ENCODE results near the gene ATG16L2.

The ATG16L2 gene

DNA sequence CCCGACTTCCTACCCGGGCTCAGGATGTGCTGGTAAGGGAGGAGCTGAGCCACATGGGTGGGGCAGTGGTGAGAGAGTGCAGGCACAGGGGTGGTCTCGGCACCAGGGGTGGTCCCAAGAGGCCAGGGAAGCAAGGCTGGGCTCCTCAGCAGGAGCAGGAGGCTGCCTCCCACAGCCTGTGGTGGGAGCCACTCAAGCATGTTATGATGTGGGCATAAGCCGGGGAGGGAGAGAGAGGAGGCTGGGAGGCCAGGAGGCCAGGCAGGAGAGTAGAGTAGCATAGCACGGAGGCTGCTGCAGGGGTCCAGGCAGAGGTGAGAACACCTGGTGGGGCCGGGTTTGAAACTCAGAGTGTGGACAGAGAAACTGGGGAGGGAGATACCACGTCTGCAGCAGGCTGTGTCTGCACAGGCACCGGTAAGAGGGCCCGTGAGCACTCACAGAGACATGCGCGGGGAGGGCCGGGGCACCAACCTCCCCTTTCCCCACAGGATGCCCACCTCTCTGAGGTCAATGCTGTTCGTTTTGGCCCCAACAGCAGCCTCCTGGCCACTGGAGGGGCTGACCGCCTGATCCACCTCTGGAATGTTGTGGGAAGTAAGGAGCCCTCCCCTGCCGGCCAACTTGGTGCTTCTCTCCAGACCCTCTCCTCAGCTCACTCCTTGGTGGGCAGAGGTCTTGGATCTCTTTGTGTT, 10.7 kb downstream of the ATG16L2 start:
- ATAC-seq, result no peak
- no peak for TF ChIP-seq ESRRG (CRISPR knock-in tag; IDR thresholded peaks at IDR 0.05)
- no peak for TF ChIP-seq PPARA (CRISPR knock-in tag; IDR thresholded peaks at IDR 0.05; ENCODE audit: borderline replicate concordance)
- no peak for TF ChIP-seq ZNF565 (CRISPR knock-in tag; conservative IDR thresholded peaks at IDR 0.05; ENCODE audit: low read depth)
- no peak for TF ChIP-seq CREB5 (CRISPR knock-in tag; IDR thresholded peaks at IDR 0.05; ENCODE audit: low read depth)
- no peak for TF ChIP-seq TCF4 (CRISPR knock-in tag; IDR thresholded peaks at IDR 0.05; ENCODE audit: borderline replicate concordance)

DNA sequence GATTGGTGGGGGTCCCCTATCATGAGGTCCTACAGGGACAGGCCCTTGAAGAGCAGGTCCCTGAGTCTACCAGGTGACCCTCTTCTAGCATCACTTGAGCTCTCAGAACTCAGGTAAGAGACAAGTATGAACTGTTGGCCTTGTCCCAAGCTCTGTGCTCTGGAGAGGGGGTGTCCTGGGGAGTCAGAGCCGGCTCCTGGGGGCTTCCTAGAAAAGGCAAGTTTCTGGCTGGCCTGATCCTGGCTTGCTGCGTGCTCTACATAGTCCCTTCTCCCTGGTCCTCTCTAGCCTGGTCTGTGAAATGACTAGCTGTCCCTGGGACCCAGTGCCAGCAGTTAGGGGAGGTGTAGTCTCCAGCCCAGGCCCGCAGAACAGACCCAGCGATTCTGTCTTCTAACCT, 11.4 kb downstream of the ATG16L2 start:
- ATAC-seq, result no peak
- TF ChIP-seq ISL1 (CRISPR knock-in tag; IDR thresholded peaks at IDR 0.05) (no peak), RARB (CRISPR knock-in tag; IDR thresholded peaks at IDR 0.05) (no peak), OSR1 (CRISPR knock-in tag; IDR thresholded peaks at IDR 0.05) (no peak), ZC3H10 (CRISPR knock-in tag; IDR thresholded peaks at IDR 0.05) (no peak), TOX (CRISPR knock-in tag; IDR thresholded peaks at IDR 0.05; ENCODE audit: borderline replicate concordance) (no peak), ZNF70 (CRISPR knock-in tag; IDR thresholded peaks at IDR 0.05) (no peak), ZFP30 (CRISPR knock-in tag; IDR thresholded peaks at IDR 0.05) (no peak), SNAI2 (CRISPR knock-in tag; IDR thresholded peaks at IDR 0.05) (no peak), ZNF565 (CRISPR knock-in tag; conservative IDR thresholded peaks at IDR 0.05; ENCODE audit: low read depth) (no peak), ZNF8 (CRISPR knock-in tag; IDR thresholded peaks at IDR 0.05) (no peak)
- TF ChIP-seq, protein P1, sequence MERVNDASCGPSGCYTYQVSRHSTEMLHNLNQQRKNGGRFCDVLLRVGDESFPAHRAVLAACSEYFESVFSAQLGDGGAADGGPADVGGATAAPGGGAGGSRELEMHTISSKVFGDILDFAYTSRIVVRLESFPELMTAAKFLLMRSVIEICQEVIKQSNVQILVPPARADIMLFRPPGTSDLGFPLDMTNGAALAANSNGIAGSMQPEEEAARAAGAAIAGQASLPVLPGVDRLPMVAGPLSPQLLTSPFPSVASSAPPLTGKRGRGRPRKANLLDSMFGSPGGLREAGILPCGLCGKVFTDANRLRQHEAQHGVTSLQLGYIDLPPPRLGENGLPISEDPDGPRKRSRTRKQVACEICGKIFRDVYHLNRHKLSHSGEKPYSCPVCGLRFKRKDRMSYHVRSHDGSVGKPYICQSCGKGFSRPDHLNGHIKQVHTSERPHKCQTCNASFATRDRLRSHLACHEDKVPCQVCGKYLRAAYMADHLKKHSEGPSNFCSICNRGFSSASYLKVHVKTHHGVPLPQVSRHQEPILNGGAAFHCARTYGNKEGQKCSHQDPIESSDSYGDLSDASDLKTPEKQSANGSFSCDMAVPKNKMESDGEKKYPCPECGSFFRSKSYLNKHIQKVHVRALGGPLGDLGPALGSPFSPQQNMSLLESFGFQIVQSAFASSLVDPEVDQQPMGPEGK (CRISPR knock-in tag; IDR thresholded peaks at IDR 0.05; ENCODE audit: borderline replicate concordance), result no peak

DNA sequence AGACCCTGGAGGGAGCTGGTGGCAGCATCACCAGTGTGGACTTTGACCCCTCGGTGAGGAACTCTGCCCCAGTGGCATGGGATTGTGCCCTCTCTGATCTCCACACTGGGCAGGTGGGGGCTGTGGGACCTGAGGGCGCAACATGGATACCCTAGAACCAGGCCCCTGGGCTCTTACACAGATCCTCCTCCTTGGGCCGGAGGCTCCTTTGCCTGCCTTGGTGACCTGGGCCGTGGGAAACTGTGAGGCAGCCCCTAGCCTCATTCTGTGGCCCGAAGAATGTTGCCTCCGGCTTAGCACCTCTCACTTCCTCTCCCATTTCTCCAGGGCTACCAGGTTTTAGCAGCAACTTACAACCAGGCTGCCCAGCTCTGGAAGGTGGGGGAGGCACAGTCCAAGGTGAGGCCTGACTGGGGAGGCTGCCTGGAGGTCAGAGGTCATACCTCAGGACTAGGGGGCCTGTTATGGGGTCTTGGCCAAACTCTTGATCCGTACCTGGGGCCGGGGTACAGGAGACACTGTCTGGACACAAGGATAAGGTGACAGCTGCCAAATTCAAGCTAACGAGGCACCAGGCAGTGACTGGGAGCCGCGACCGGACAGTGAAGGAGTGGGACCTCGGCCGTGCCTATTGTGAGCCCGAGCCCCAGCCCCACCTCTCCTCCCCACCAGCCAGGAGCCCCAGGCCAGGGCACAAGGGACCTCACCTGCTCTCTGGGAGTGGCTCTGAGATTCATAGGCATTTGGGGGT, 12.2 kb downstream of the ATG16L2 start:
- no peak for ATAC-seq
- TF ChIP-seq, protein P1 (CRISPR knock-in tag; IDR thresholded peaks at IDR 0.05; ENCODE audit: borderline replicate concordance), result no peak
- TF ChIP-seq ZC3H10 (CRISPR knock-in tag; IDR thresholded peaks at IDR 0.05), result no peak
- no peak for TF ChIP-seq ZNF70 (CRISPR knock-in tag; IDR thresholded peaks at IDR 0.05)
- TF ChIP-seq PPARA (CRISPR knock-in tag; IDR thresholded peaks at IDR 0.05; ENCODE audit: borderline replicate concordance), result no peak
- TF ChIP-seq ARNTL (CRISPR knock-in tag; IDR thresholded peaks at IDR 0.05; ENCODE audit: borderline replicate concordance, low read depth), result no peak
- no peak for TF ChIP-seq TCF4 (CRISPR knock-in tag; IDR thresholded peaks at IDR 0.05; ENCODE audit: borderline replicate concordance)
- TF ChIP-seq, protein P2, sequence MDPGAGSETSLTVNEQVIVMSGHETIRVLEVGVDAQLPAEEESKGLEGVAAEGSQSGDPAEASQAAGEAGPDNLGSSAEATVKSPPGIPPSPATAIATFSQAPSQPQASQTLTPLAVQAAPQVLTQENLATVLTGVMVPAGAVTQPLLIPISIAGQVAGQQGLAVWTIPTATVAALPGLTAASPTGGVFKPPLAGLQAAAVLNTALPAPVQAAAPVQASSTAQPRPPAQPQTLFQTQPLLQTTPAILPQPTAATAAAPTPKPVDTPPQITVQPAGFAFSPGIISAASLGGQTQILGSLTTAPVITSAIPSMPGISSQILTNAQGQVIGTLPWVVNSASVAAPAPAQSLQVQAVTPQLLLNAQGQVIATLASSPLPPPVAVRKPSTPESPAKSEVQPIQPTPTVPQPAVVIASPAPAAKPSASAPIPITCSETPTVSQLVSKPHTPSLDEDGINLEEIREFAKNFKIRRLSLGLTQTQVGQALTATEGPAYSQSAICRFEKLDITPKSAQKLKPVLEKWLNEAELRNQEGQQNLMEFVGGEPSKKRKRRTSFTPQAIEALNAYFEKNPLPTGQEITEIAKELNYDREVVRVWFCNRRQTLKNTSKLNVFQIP (CRISPR knock-in tag; IDR thresholded peaks at IDR 0.05; ENCODE audit: borderline replicate concordance, low read depth), result no peak
- no peak for TF ChIP-seq CREB5 (CRISPR knock-in tag; IDR thresholded peaks at IDR 0.05; ENCODE audit: low read depth)
- no peak for TF ChIP-seq RARB (CRISPR knock-in tag; IDR thresholded peaks at IDR 0.05)
- no peak for TF ChIP-seq ZFP3 (CRISPR knock-in tag; IDR thresholded peaks at IDR 0.05)
- no peak for TF ChIP-seq TOX (CRISPR knock-in tag; IDR thresholded peaks at IDR 0.05; ENCODE audit: borderline replicate concordance)
- no peak for TF ChIP-seq CSDC2 (CRISPR knock-in tag; IDR thresholded peaks at IDR 0.05)
- no peak for TF ChIP-seq ZFP30 (CRISPR knock-in tag; IDR thresholded peaks at IDR 0.05)
- TF ChIP-seq ESRRG (CRISPR knock-in tag; IDR thresholded peaks at IDR 0.05), result no peak
- TF ChIP-seq TSHZ2 (CRISPR knock-in tag; IDR thresholded peaks at IDR 0.05), result no peak
- TF ChIP-seq GLIS3 (CRISPR knock-in tag; IDR thresholded peaks at IDR 0.05), result no peak
